Stimulated activated CD4-positive, alpha-beta T cell treated with anti-CD3 and anti-CD28 coated beads, Interleukin-4, amount 100 ng/mL, for 48 hours (primary cell): Measurements from ENCODE around the gene CHDH.

Source experiments
- DNase-seq, 2 donors: peaks; one replicate each; pipeline ENCODE4 v3.0.0-alpha.2; 2020; ENCODE audit warnings: low read depth in 2 of 2

CHDH gene

GRCh38 chr3:53807117-53807810 lies 39.0 kb downstream of the CHDH start:
- DNase-seq: no peak

GRCh38 chr3:53806182-53807116 lies 39.8 kb downstream of the CHDH start:
- DNase-seq: no peak

- DNase-seq: no peak
Observed at GRCh38 chr3:53805463-53806159, 40.6 kb downstream of the CHDH start.

- no peak for DNase-seq
Observed at GRCh38 chr3:53804697-53805462, 41.3 kb downstream of the CHDH start.

DNA sequence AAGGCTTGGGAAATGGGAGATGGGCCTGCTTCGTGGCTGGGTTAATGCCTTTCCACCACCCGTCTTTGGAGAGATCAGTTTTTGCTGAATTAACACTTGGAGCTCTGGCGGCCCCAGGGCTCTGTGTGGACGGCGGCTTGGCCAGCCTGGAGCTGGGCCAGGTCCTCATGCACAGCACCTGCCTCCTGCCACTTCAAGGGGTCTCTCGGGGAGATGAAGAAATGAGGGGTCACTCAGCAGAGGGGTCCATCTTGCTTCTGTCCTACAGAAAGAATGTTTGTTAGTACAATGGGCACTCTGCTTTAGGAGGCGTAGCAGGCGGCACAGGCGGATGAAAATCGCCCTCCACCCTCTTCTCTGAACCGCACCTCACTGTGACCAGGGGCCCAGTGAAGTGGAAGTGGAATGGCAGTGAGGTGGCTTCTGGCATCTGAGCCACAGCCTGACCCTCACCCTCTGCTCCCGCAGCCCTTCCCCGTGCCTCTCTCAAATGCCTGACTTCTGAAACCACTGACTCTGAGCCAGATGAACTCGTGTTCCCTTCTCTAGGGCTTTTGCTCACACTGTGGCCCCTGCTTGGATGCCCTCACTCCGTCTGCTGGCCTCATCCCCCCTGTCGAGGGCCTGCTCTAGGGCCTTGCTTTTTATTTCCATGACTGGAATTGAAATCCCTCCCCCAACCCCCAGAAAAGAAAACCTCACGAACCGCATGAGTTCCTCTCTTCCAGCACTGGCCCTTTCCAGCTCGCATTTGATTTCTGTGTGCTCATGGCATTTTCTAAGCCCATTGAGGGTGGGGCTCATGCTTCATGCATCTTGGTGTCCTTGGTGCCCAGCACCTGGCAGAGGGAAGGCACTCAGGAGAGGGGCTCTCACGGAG lies 42.2 kb downstream of the CHDH start:
- DNase-seq: no peak

- no peak for DNase-seq
Observed at GRCh38 chr3:53803124-53803815, 42.9 kb downstream of the CHDH start.

DNA sequence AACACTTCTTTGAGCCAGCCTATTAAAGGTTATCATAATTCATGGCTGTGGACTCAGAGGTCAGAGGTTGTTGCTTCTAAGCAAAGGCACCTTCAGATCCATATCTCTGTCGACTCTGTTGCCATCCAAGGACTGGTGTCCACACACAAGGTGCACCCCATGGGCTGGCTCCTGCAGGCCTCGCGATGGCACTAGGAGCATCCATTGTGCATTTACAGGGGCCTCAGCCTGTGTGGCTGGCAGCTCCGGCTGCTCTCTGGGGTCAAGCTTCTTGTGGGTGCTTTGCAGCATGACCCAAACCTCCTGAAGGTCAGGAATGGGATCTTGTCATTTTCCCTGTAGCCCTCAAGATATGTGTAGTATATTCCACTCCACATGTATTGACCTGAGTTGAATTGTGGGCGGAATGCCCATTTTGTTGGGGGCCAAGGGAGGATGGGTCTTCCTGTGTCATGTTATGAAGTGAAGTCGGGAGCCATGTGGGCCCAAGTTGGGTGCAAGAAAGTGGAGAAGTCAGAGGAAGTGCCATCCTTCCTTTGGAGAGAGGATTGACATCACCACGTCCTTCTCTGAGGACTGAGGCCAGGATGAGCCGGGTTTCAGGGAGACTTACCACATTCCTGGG lies 43.9 kb downstream of the CHDH start:
- DNase-seq: no peak

GRCh38 chr3:53801319-53801718 lies 44.9 kb downstream of the CHDH start:
- DNase-seq: no peak

DNA sequence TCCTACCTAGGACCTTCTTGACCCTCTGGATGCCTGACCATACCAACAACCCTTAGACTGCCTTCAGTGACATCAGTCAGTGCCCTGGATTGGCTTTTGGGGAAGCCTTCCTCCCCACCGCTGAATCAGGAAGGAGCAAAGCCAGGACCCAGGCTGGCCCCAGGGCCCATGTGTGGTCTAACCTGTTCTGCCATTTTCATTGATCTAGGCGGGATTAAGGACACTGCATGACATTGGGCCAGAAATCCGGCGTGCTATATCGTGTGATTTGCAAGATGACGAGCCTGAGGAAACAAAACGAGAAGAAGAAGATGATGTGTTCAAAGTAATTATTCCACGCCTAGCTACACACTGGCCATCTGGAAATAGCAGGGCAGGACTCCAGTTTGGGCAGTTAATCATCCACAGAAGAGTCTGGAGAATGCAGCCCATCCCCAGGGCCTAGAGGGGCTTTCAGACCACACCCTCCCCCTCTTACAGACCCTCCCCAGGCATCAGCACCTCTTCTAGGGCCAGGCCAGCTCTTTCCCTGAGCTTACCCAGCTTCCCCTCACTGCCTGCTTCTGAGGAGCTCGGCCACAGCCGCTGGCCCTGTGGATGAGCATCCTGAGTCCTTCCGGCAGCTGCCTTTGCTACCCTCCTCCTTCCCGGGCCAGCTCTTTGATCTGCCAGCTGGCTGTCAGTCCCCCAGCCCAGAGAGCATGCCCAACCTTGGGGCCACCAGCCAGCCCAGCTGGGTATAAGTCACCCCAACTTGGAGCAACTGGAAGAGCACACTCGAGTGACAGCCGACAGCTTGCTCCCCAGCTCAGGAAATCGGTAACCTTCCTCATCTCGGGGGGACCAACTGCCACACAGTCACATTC lies 45.9 kb downstream of the CHDH start:
- DNase-seq: no peak

GRCh38 chr3:53799338-53799865 lies 46.8 kb downstream of the CHDH start:
- DNase-seq: no peak

- DNase-seq: no peak
Observed at GRCh38 chr3:53798144-53798543, 48.1 kb downstream of the CHDH start.

DNA sequence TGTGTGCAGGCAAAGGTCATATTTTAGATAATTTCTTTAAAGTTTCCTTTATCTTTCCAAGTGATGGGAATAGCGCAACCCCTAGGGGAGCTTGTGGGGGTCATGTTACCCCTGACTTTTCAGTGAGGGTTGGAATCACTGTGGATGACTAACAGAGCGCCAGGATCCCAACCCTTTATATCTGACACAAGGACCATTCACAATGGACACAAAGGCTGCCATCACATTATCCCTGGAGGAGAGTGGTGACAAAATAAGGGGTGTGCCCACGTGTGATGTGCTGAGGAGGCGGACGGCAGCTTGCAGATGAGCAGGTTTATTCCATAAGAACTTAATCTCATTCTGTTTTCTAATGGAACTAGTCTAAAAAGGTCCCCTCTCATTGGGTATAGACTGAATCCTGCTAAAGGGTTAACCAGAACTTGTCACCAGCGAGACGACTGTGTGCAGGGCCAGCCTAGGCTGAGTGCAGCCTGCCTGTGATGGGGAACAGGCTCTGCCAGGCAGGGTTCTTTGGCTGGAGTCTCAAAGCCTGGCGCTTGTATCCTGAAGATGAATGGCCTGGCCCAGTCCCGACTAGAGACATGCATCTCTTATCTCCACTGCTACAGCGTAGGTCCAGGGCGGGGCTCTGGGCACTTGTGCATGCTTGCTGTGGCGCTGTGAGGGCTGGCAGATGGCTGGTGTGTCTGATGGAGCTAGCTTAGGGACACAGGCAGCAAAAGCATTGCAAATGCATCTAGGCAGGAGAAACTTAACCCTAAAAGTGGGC lies 50.2 kb downstream of the CHDH start:
- no peak for DNase-seq

- no peak for DNase-seq
Observed at GRCh38 chr3:53795176-53795575, 51.0 kb downstream of the CHDH start.

DNA sequence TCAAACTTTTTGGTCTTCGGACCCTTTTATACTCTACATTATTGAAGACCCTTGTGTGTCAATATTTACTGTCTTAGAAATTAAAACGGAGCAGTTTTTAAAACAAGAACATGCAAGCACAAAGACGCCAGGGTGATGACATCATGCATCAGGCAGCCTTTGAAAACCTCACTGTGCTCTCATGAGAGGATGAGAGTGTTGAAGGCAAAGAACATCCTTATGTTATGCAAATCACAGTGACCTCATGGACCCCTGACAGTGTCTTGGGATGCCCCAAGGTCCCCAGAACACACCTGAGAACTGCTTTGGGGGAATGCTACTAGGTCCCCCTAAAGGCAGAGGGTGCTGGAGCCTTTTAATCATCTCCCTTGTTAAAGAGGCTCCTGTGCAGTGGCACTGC lies 51.6 kb downstream of the CHDH start:
- no peak for DNase-seq

DNA sequence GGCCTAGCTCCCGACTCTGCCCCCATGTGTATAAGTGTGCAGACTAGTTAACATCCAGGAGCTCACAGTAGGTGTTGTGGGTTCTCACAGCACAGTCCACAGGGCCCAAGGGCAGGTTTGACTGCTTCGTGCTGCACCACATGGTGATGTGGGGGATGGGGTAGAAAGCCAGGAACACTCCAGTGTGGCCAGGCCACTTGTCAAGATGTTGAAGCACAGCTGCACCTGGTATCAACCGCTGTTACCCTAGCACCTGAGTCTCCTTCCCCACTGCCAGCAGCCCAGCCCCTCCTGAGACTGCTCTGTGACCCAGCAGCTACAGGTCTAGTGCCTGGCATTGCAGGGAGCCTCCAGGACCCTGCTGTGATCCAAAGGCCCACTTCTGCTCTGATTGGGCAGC lies 53.4 kb downstream of the CHDH start:
- no peak for DNase-seq

DNA sequence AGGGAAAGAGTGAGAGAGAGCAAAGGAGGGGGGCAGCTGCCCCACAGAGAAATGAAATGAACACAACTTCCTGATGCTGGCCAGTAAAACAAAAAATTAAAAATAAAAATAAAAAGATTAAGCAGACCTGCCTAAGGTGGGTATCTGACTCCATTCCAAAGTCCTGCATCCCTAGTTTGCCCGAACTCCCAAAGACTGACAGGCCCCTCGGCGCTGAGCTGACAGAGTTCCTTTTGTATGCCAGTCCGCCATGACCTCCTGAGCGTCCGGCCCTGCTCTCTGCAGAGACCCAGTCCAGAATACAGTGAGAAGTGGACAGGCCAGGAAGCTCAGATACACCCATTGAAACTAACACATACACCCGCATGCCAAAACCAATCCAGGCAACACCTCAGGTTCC lies 54.9 kb downstream of the CHDH start:
- no peak for DNase-seq

- DNase-seq: no peak
Observed at GRCh38 chr3:53790470-53790869, 55.7 kb downstream of the CHDH start.

- DNase-seq: no peak
Observed at GRCh38 chr3:53789459-53789858, 56.8 kb downstream of the CHDH start.
